GM19025 (cell line): Measurements from ENCODE around the gene S100A7.
"Not testable (repeated sequence)": the region's sequence is repeated elsewhere in the genome, so short reads cannot be mapped to it uniquely, and the experiment has no call there.

Experiments used
- ATAC-seq: cut with Tn5 transposase; IDR thresholded peaks from one replicate; pipeline ENCODE4 v1.9.1; 2021; ENCODE audit warnings: mild to moderate bottlenecking, low read depth, moderate library complexity; ENCODE audit not compliant: unreplicated experiment

The S100A7 gene

GRCh38 chr1:153478047-153478691 lies 17.7 kb upstream of the S100A7 start:
- ATAC-seq: no peak

GRCh38 chr1:153476491-153477093 lies 16.1 kb upstream of the S100A7 start:
- ATAC-seq: no peak

GRCh38 chr1:153475282-153475681 lies 14.8 kb upstream of the S100A7 start:
- no peak for ATAC-seq

- ATAC-seq: no peak
Measured at GRCh38 chr1:153474347-153474746, 13.9 kb upstream of the S100A7 start.

GRCh38 chr1:153470707-153471106 lies 10.3 kb upstream of the S100A7 start:
- ATAC-seq: no peak

- ATAC-seq: no peak
Measured at GRCh38 chr1:153466908-153467307, 6.5 kb upstream of the S100A7 start.

- ATAC-seq: no peak
Measured at GRCh38 chr1:153465811-153466636, 5.6 kb upstream of the S100A7 start.

GRCh38 chr1:153462741-153463140 lies 2.3 kb upstream of the S100A7 start:
- ATAC-seq: not testable (repeated sequence)

GRCh38 chr1:153459655-153460054 lies 796 bp downstream of the S100A7 start:
- no peak for ATAC-seq

GRCh38 chr1:153456396-153456795 lies 4.1 kb downstream of the S100A7 start:
- no peak for ATAC-seq

GRCh38 chr1:153448851-153449250 lies 11.6 kb downstream of the S100A7 start:
- not testable (repeated sequence) for ATAC-seq

- ATAC-seq: no peak
Measured at GRCh38 chr1:153447498-153448170, 12.8 kb downstream of the S100A7 start.

GRCh38 chr1:153444078-153444477 lies 16.4 kb downstream of the S100A7 start:
- ATAC-seq: no peak

- no peak for ATAC-seq
Measured at GRCh38 chr1:153443486-153443885, 17.0 kb downstream of the S100A7 start.

- ATAC-seq: no peak
Measured at GRCh38 chr1:153441238-153441755, 19.2 kb downstream of the S100A7 start.

- no peak for ATAC-seq
Measured at GRCh38 chr1:153439273-153439672, 21.2 kb downstream of the S100A7 start.

- ATAC-seq: no peak
Measured at GRCh38 chr1:153438599-153438998, 21.9 kb downstream of the S100A7 start.

GRCh38 chr1:153437236-153437635 lies 23.2 kb downstream of the S100A7 start:
- no peak for ATAC-seq

- no peak for ATAC-seq
Measured at GRCh38 chr1:153434746-153435455, 25.6 kb downstream of the S100A7 start.
